HG03097 (cell line): Measurements from ENCODE around the gene RAB34.
"Not testable (repeated sequence)": the region's sequence is repeated elsewhere in the genome, so short reads cannot be mapped to it uniquely, and the experiment has no call there.

Source experiments
- ATAC-seq: cut with Tn5 transposase; IDR thresholded peaks from one replicate; pipeline ENCODE4 v1.9.1; 2021; ENCODE audit not compliant: unreplicated experiment, low FRiP score

RAB34 gene

GRCh38 chr17:28746611-28747050, 29.0 kb upstream of the RAB34 start:
- no peak for ATAC-seq

GRCh38 chr17:28745786-28746411, 28.2 kb upstream of the RAB34 start:
- no peak for ATAC-seq

GRCh38 chr17:28744972-28745785, 27.5 kb upstream of the RAB34 start:
- ATAC-seq: no peak

- ATAC-seq: no peak
These were observed 26.7 kb upstream of the RAB34 start for GRCh38 chr17:28744104-28744971.

GRCh38 chr17:28743243-28744103, 25.8 kb upstream of the RAB34 start, which contains the start of gene TRAF4:
Gene TRAF4 (plus strand): TSS chr17:28744011. CDS start chr17:28744113, 102 bp downstream.
- ATAC-seq: peak; percentile 52

- ATAC-seq: no peak
These were observed 24.0 kb upstream of the RAB34 start for GRCh38 chr17:28741358-28742349.

GRCh38 chr17:28740406-28741357, 23.0 kb upstream of the RAB34 start:
- ATAC-seq: no peak

GRCh38 chr17:28738680-28739384, 21.2 kb upstream of the RAB34 start:
- no peak for ATAC-seq

GRCh38 chr17:28737770-28738679, 20.4 kb upstream of the RAB34 start:
- no peak for ATAC-seq

- ATAC-seq: no peak
These were observed 19.6 kb upstream of the RAB34 start for GRCh38 chr17:28737316-28737715.

GRCh38 chr17:28735913-28736769, 18.5 kb upstream of the RAB34 start:
- not testable (repeated sequence) for ATAC-seq

- no peak for ATAC-seq
These were observed 17.6 kb upstream of the RAB34 start for GRCh38 chr17:28735242-28735722.

- ATAC-seq: no peak
These were observed 17.1 kb upstream of the RAB34 start for GRCh38 chr17:28734712-28735241.

- ATAC-seq: no peak
These were observed 15.7 kb upstream of the RAB34 start for GRCh38 chr17:28733346-28733745.

- ATAC-seq: no peak
These were observed 12.3 kb upstream of the RAB34 start for GRCh38 chr17:28729950-28730330.
